Cardiac fibroblast (primary cell): ENCODE results near the gene CCDC27.

Experiments used
- DNase-seq, 2 donors: peaks; one replicate each; pipeline versions ENCODE4 v3.0.0 to v3.0.0-alpha.2; 2010; ENCODE audit warnings: low read depth in 2 of 2
- H3K4me3 ChIP-seq, 2 donors: replicated peaks in 1 of 2; 1 replicate in 1 of 2; 2 replicates in 1 of 2; pipeline ENCODE4 v1.5.1; 2011; ENCODE audit warnings: low read depth in 2 of 2, low read length in 2 of 2, mild to moderate bottlenecking in 2 of 2, moderate library complexity in 1 of 2
- TF ChIP-seq, protein P1 (sequence below): IDR thresholded peaks from one replicate; pipeline ENCODE4 v1.5.1; 2011; ENCODE audit warnings: low read depth, mild to moderate bottlenecking, low read length, inconsistent platforms

The CCDC27 gene

DNA sequence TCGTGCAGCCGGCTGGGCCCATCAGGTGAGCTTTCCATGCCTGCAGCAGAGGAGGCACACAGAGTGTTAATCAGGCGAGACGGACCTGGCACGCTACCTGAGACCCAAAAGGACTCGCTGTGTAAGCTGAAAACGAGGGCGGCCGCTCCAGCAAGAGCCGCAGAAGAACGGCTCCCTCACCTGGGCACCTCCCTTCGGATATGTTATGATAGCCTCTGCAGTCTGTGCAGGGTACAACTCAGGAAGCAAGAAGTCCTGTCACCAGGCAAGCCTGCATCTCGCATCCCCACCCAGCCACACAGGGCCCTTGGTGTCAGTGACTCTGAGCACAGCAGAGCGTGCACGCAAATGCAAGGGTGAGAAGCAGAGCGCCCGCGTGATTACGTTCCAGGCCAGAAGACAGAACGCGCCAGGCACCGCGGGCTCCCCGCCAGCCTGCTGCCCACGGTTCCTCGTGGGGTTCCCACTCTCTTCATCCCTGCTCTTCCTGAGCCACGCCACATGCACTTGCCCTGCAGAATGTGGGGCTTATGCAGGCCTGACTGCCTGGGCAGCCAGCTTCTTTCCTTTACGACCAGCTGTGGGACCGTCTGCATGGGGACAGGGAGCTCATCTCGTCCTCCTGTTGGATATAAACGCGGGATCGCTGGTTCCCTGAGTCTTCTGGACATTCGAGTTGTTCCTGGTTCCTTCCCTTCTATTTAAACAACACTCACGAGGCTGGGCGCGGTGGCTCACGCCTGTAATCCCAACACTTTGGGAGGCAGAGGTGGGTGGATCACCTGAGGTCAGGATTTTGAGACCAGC is 64.3 kb downstream of the CCDC27 start:
- TF ChIP-seq, protein P1, sequence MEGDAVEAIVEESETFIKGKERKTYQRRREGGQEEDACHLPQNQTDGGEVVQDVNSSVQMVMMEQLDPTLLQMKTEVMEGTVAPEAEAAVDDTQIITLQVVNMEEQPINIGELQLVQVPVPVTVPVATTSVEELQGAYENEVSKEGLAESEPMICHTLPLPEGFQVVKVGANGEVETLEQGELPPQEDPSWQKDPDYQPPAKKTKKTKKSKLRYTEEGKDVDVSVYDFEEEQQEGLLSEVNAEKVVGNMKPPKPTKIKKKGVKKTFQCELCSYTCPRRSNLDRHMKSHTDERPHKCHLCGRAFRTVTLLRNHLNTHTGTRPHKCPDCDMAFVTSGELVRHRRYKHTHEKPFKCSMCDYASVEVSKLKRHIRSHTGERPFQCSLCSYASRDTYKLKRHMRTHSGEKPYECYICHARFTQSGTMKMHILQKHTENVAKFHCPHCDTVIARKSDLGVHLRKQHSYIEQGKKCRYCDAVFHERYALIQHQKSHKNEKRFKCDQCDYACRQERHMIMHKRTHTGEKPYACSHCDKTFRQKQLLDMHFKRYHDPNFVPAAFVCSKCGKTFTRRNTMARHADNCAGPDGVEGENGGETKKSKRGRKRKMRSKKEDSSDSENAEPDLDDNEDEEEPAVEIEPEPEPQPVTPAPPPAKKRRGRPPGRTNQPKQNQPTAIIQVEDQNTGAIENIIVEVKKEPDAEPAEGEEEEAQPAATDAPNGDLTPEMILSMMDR, result no peak
- no peak for DNase-seq
- no peak overlapping the region for H3K4me3 ChIP-seq

DNA sequence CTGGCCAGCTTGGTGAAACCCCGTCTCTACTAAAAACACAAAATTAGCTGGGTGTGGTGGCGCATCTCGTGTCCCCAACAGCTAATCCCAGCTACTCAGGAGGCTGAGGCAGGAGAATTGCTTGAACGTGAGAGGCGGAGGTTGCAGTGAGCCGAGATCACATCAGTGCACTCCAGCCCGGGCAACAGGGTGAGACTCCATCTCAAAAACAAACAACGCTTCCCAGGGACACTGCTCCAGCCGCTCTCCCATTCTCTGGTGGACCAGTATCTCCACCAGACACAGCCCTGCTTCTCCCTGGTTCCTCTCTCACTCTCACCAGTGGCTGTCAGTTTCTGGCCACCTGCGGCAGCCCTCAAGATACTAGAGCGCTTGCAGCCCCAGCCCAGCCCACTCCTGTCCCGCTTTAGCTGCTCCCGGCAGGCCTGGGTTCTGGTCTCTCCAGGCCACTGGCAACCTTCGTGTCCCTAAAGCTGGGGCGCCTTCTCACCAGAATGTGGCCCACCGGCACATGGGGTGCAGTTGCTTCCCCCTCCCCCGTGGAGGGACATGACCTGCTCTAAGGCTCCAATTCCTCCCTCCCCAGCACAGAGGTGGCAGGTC is 65.0 kb downstream of the CCDC27 start:
- TF ChIP-seq, protein P1, result no peak
- H3K4me3 ChIP-seq, result no peak overlapping the region
- no peak for DNase-seq

DNA sequence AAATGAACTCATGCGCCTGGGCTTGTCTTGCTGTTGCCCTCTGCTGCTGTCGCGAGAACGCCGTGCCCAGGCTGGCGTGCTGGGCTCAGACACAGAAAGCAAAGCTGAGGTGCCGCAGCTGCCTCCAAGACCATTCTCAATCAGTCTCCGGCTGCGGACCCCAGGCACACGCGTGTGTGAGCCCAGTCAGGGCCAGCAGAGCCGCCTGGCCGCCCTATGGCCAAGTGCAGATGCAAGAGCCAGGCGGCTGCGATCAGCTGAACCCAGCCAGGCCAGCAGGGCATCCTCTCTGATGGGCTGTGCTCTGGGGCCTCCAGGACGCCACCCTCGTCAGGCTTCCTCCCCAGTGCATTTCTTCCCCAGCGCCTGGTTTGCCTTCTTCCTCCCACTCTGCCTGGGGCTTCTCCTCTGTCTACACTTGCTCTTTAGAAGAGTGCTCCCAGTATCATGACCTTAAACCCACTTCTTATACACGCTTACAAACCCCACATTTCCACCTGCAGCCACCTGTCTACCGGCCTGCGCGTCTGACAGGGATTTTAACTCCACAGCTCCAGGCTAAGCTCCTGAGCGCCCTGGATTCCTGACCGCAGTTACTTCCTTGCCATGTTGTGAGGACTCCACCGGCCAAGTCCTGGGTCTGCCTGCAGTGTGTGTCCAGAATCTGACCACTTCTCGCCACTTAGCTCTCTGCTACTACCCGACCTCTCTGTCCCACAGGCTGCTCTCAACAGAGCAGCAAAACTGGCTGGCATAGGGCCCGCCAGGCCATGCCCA is 65.8 kb downstream of the CCDC27 start:
- DNase-seq, result no peak
- H3K4me3 ChIP-seq, result no peak overlapping the region
- TF ChIP-seq, protein P1, result no peak

DNA sequence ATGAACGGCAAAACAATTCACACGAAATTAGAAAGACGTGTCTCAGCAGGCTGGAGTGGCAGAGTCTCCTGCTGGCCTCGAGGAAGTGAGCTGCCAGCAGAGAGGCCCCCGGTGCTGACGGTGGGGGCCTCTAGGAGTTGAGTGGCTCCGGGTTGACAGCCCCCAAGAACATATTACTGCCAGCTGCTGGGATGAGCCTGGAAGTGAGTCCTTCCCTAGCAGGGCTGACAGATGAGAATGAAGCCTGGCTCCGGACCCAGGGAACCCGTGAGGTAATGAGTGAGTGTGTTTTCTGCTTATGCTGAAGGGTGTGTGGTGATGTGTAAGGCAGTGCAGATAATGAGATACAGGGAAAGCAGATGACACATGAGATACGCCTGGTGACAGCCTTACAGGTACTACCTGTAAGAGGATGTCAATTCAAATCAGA is 67.5 kb downstream of the CCDC27 start:
- no peak overlapping the region for H3K4me3 ChIP-seq
- DNase-seq, result no peak
- TF ChIP-seq, protein P1, result no peak

DNA sequence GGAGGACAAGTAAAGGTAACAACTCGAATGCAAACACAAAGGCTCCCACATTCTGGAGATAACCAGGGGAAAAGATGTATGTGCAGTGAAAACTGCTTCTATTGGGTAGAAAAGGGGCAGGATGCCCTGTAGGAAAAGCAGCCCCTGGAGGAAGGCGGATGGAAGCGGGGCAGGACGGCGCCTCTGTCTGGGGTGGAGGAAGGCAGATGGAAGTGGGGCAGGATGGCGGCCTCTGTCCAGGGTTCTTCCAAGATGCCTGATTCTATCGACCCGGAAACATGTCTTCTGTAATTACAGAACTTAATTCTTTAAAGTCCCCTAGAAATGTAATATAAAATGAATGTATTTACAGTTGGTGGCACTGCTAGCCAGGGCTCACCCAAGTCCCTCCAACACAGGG is 68.1 kb downstream of the CCDC27 start:
- no peak overlapping the region for H3K4me3 ChIP-seq
- TF ChIP-seq, protein P1, result no peak
- no peak for DNase-seq

DNA sequence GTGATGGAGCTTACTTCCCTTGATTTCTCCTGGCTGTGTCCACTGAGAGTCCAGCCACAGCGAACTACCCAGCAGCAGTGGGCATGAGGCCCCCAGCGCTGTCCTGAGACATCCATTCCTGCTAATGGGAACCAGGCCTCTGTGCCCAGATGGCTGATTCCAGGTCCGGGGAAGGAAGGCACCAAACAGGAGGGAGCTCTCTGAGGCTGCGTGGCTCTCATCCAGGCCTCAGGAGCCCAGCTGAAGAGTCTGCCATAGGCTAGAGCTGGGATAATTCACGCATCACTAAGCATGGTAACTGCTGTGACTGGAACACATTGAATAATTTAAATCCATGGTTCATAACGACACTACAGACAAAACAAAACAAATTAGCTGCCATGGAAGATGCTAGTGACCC is 68.8 kb downstream of the CCDC27 start:
- TF ChIP-seq, protein P1, result no peak

More for the DNA sequence above, 68.8 kb downstream of the CCDC27 start:
- no peak for DNase-seq
- H3K4me3 ChIP-seq, result no peak overlapping the region
